ENCODE measurements around the gene ITPKB.

ITPKB gene

GRCh38 chr1:226652613-226653012, 86.5 kb downstream of the ITPKB start:
- no peaks in the 10 kb centered on the region for H3K27me3 ChIP-seq (replicated peaks; ENCODE audit: control insufficient read depth, insufficient read depth, low read length)
- DNase-seq (ENCODE audit: extremely low read depth, insufficient read length) = no peak
- no peak overlapping the region for H3K4me3 ChIP-seq (replicated peaks; ENCODE audit: low read depth, low read length)
- no peak for TF ChIP-seq CTCF (IDR thresholded peaks at IDR 0.05; ENCODE audit: insufficient read depth, low read length, poor library complexity, severe bottlenecking)
- peaks cover 10% of the 10 kb centered on the region for H3K36me3 ChIP-seq (ENCODE audit: control insufficient read depth, insufficient read depth, low read length)

- Histone ChIP-seq H3K4me3 (replicated peaks; ENCODE audit: low read depth, low read length) (no peak overlapping the region), H3K36me3 (ENCODE audit: control insufficient read depth, insufficient read depth, low read length) (peaks cover 19% of the 10 kb centered on the region), H3K27me3 (replicated peaks; ENCODE audit: control insufficient read depth, insufficient read depth, low read length) (no peaks in the 10 kb centered on the region)
- TF ChIP-seq CTCF (IDR thresholded peaks at IDR 0.05; ENCODE audit: insufficient read depth, low read length, poor library complexity, severe bottlenecking) = no peak
- DNase-seq (ENCODE audit: extremely low read depth, insufficient read length) = no peak
Observed at GRCh38 chr1:226651732-226652105, 87.4 kb downstream of the ITPKB start.

GRCh38 chr1:226651041-226651731, 87.9 kb downstream of the ITPKB start:
- no peak for DNase-seq (ENCODE audit: extremely low read depth, insufficient read length)
- TF ChIP-seq CTCF (IDR thresholded peaks at IDR 0.05; ENCODE audit: insufficient read depth, low read length, poor library complexity, severe bottlenecking) = no peak
- Histone ChIP-seq H3K36me3 (ENCODE audit: control insufficient read depth, insufficient read depth, low read length) (peaks cover 24% of the 10 kb centered on the region), H3K27me3 (replicated peaks; ENCODE audit: control insufficient read depth, insufficient read depth, low read length) (no peaks in the 10 kb centered on the region), H3K4me3 (replicated peaks; ENCODE audit: low read depth, low read length) (no peak overlapping the region)

- TF ChIP-seq CTCF (IDR thresholded peaks at IDR 0.05; ENCODE audit: insufficient read depth, low read length, poor library complexity, severe bottlenecking) = no peak
- no peaks in the 10 kb centered on the region for H3K27me3 ChIP-seq (replicated peaks; ENCODE audit: control insufficient read depth, insufficient read depth, low read length)
- peaks cover 26% of the 10 kb centered on the region for H3K36me3 ChIP-seq (ENCODE audit: control insufficient read depth, insufficient read depth, low read length)
- no peak for DNase-seq (ENCODE audit: extremely low read depth, insufficient read length)
- no peak overlapping the region for H3K4me3 ChIP-seq (replicated peaks; ENCODE audit: low read depth, low read length)
Observed at GRCh38 chr1:226650236-226650841, 88.7 kb downstream of the ITPKB start.

GRCh38 chr1:226649780-226650179, 89.3 kb downstream of the ITPKB start:
- DNase-seq (ENCODE audit: extremely low read depth, insufficient read length) = no peak
- H3K36me3 ChIP-seq (ENCODE audit: control insufficient read depth, insufficient read depth, low read length) = peaks cover 29% of the 10 kb centered on the region
- H3K4me3 ChIP-seq (replicated peaks; ENCODE audit: low read depth, low read length) = no peak overlapping the region
- no peaks in the 10 kb centered on the region for H3K27me3 ChIP-seq (replicated peaks; ENCODE audit: control insufficient read depth, insufficient read depth, low read length)
- peak; percentile 3 for TF ChIP-seq CTCF (IDR thresholded peaks at IDR 0.05; ENCODE audit: insufficient read depth, low read length, poor library complexity, severe bottlenecking)
